PC-9 (cell line): ENCODE measurements around the gene ATL2. TPM values are rescaled to one million over a fixed set of nuclear protein-coding genes. Genes with fewer than 3 reads are reported as not detected.

ENCODE experiments used
- BruUV-seq: library from RNA; stranded (reverse); fragments of 400-500 nt; replicated peaks from 2 replicates; lab custom pipeline; 2021; lab: Mats Ljungman, UMichigan
- CTCF ChIA-PET: fragments of 300-600 bp; sonication (Branson Sonifier 250); formaldehyde crosslinking; loops from one replicate; lab custom pipeline; 2022; ENCODE audit warnings: antibody characterized with exemption; lab: Charles Lee
- POLR2A ChIA-PET: fragments of 300-600 bp; sonication (Branson Sonifier 250); formaldehyde crosslinking; loops from one replicate; lab custom pipeline; 2022; ENCODE audit warnings: antibody characterized with exemption; ENCODE audit not compliant: unreplicated experiment; lab: Charles Lee
- DNase-seq, 2 experiments: peaks; one replicate each; pipeline versions ENCODE4 v3.0.0 to v3.0.0-alpha.2; 2015 to 2022; ENCODE audit warnings: mixed read lengths in 1 of 2
- H2AFZ ChIP-seq: fragments of 200-600 bp; sonication (generic); 2 replicates; pipeline ENCODE4 v1.8.1; 2017; ENCODE audit warnings: antibody characterized with exemption
- H3F3A ChIP-seq: fragments of 200-600 bp; sonication (generic); 2 replicates; pipeline ENCODE4 v1.8.1; 2017; ENCODE audit warnings: antibody characterized with exemption, mild to moderate bottlenecking, low read depth; ENCODE audit not compliant: insufficient read depth
- H3K27ac ChIP-seq: fragments of 200-600 bp; sonication (generic); 2 replicates; pipeline ENCODE4 v1.6.1; 2016; ENCODE audit warnings: mixed run types
- H3K27me3 ChIP-seq: fragments of 200-600 bp; sonication (generic); 2 replicates; pipeline ENCODE4 v1.6.1; 2016; ENCODE audit warnings: low read depth, mixed run types; ENCODE audit not compliant: insufficient read depth
- H3K36me3 ChIP-seq: fragments of 200-600 bp; sonication (generic); 2 replicates; pipeline ENCODE4 v1.6.1; 2016; ENCODE audit warnings: low read depth, mixed run types
- H3K4me1 ChIP-seq: fragments of 200-600 bp; sonication (generic); replicated peaks from 2 replicates; pipeline ENCODE4 v1.6.1; 2016; ENCODE audit warnings: mixed run types; ENCODE audit not compliant: insufficient read depth
- H3K4me2 ChIP-seq: fragments of 200-600 bp; sonication (generic); 2 replicates; pipeline ENCODE4 v1.6.1; 2017; ENCODE audit warnings: mixed run types
- H3K4me3 ChIP-seq: fragments of 200-600 bp; sonication (generic); 2 replicates; pipeline ENCODE4 v1.6.1; 2016; ENCODE audit warnings: mixed run types
- H3K79me2 ChIP-seq: fragments of 200-600 bp; sonication (generic); 2 replicates; pipeline ENCODE4 v1.6.1; 2017; ENCODE audit warnings: low read depth, mixed run types
- H3K9me2 ChIP-seq: fragments of 200-600 bp; sonication (generic); 2 replicates; pipeline ENCODE4 v1.8.1; 2017; ENCODE audit warnings: mild to moderate bottlenecking; ENCODE audit not compliant: insufficient read depth
- H3K9me3 ChIP-seq: fragments of 200-600 bp; sonication (generic); 2 replicates; pipeline ENCODE4 v1.8.1; 2016; ENCODE audit warnings: low read depth; ENCODE audit not compliant: insufficient read depth
- H4K20me1 ChIP-seq: fragments of 200-600 bp; sonication (generic); 2 replicates; pipeline ENCODE4 v1.8.1; 2017; ENCODE audit not compliant: insufficient read depth
- CTCF ChIP-seq: fragments of 200-600 bp; sonication (generic); conservative IDR thresholded peaks from 2 replicates; pipeline ENCODE4 v1.6.1; 2017; ENCODE audit warnings: mixed run types, antibody characterized with exemption, mild to moderate bottlenecking, moderate library complexity
- EZH2 ChIP-seq: fragments of 200-600 bp; sonication (generic); IDR thresholded peaks from 2 replicates; pipeline ENCODE4 v1.8.0; 2017; ENCODE audit warnings: antibody characterized with exemption, low read depth
- intact Hi-C: fragments of 100-400 bp; cut with micrococcal nuclease; formaldehyde crosslinking; loops from one replicate; pipeline ENCODE4 v1.10.0; 2022; ENCODE audit not compliant: unreplicated experiment
- total RNA-seq: library from RNA; stranded (reverse); gene quantifications from 2 replicates; pipeline ENCODE4 v1.2.3, GENCODE V29; 2021

Gene ATL2
- total RNA-seq, 1 experiment from 2014 or later: 66.4 TPM

- H3K27me3 ChIP-seq: no peaks in the 10 kb centered on the region
- H3K4me1 ChIP-seq: 0 out of 2 replicates have a peak, but pooled peaks cover under 1% of the 10 kb centered on the region
- H3K9me2 ChIP-seq: no peaks in the 10 kb centered on the region
- no peak for DNase-seq
- H3K36me3 ChIP-seq: peaks cover 2% of the 10 kb centered on the region; the same call in 1 of the 2 replicates
- no peak for TF ChIP-seq EZH2
- TF ChIP-seq CTCF: no peak
- peaks cover 4% of the 10 kb centered on the region for H3F3A ChIP-seq
- no peak overlapping the region for H2AFZ ChIP-seq
- ChIA-PET POLR2A (interaction anchor here (0.7 kb wide), 1 partner anchor 164 kb away, joined by 39 read pairs; no protein-coding TSS in a partner anchor), CTCF (no interaction called here)
- no peaks in the 10 kb centered on the region for H3K79me2 ChIP-seq
- no peak overlapping the region for H3K27ac ChIP-seq
- BruUV-seq: no TSS peak
- intact Hi-C loops: no loop called here
- no peaks in the 10 kb centered on the region for H3K9me3 ChIP-seq
- H3K4me3 ChIP-seq: no peak overlapping the region
- no peak overlapping the region for H3K4me2 ChIP-seq
- no peaks in the 10 kb centered on the region for H4K20me1 ChIP-seq
Observed at GRCh38 chr2:38290332-38290731, 86.7 kb downstream of the ATL2 start.

GRCh38 chr2:38284971-38285370, 92.1 kb downstream of the ATL2 start:
- ChIA-PET POLR2A (no interaction called here), CTCF (no interaction called here)
- intact Hi-C loops: no loop called here
- no peaks in the 10 kb centered on the region for H3K27me3 ChIP-seq
- no peak overlapping the region for H3K27ac ChIP-seq
- DNase-seq: no peak
- no peak overlapping the region for H3K4me3 ChIP-seq
- peaks cover 13% of the 10 kb centered on the region for H3K4me1 ChIP-seq
- H3K36me3 ChIP-seq: no peaks in the 10 kb centered on the region
- H3K79me2 ChIP-seq: no peaks in the 10 kb centered on the region
- H3K4me2 ChIP-seq: no peak overlapping the region
- no peaks in the 10 kb centered on the region for H3K9me2 ChIP-seq
- no peaks in the 10 kb centered on the region for H3F3A ChIP-seq
- BruUV-seq: no TSS peak
- H2AFZ ChIP-seq: no peak overlapping the region
- H4K20me1 ChIP-seq: no peaks in the 10 kb centered on the region
- H3K9me3 ChIP-seq: no peaks in the 10 kb centered on the region
- no peak for TF ChIP-seq EZH2
- TF ChIP-seq CTCF: no peak

GRCh38 chr2:38281095-38281742, 95.9 kb downstream of the ATL2 start:
- H3K4me2 ChIP-seq: no peak overlapping the region
- TF ChIP-seq CTCF (no peak), EZH2 (no peak)
- H3K4me3 ChIP-seq: no peak overlapping the region
- CTCF ChIA-PET: no interaction called here
- BruUV-seq: no TSS peak
- POLR2A ChIA-PET: no interaction called here
- no peaks in the 10 kb centered on the region for H3K27me3 ChIP-seq
- H4K20me1 ChIP-seq: no peaks in the 10 kb centered on the region
- no peaks in the 10 kb centered on the region for H3F3A ChIP-seq
- H2AFZ ChIP-seq: no peak overlapping the region
- H3K4me1 ChIP-seq: peaks cover 13% of the 10 kb centered on the region
- intact Hi-C loops: no loop called here
- no peaks in the 10 kb centered on the region for H3K9me3 ChIP-seq
- no peaks in the 10 kb centered on the region for H3K36me3 ChIP-seq
- no peaks in the 10 kb centered on the region for H3K79me2 ChIP-seq
- no peaks in the 10 kb centered on the region for H3K9me2 ChIP-seq
- no peak for DNase-seq
- H3K27ac ChIP-seq: no peak overlapping the region
